ENCODE results near the gene EBI3.

- TF ChIP-seq POLR2A (IDR thresholded peaks at IDR 0.05) (no peak), CTCF (IDR thresholded peaks at IDR 0.05) (no peak)
Observed at GRCh38 chr19:4210166-4210731, 19.1 kb upstream of the EBI3 start.

Data from adrenal gland (tissue), 5 donors.